ENCODE data around the gene STOML2. TPM values are rescaled to one million over a fixed set of nuclear protein-coding genes. Genes with fewer than 3 reads are reported as not detected.

STOML2 gene
- 116 and 143 TPM in 2 replicates for total RNA-seq

GRCh38 chr9:35102769-35103659 is at the start of gene STOML2:
STOML2 (minus strand) TSS chr9:35103131; CDS start chr9:35103094, 37 bp downstream.

GRCh38 chr9:35115680-35116538 is 13.0 kb upstream of the STOML2 start, which contains the start of gene ATOSB:
ATOSB (minus strand) TSS chr9:35115862; CDS start chr9:35108274, 7,588 bp downstream.

GRCh38 chr9:35096035-35096849 is 6.7 kb downstream of the STOML2 start, which contains the start of gene PIGO:
PIGO (minus strand) TSS chr9:35096591; CDS start chr9:35095565, 1,026 bp downstream.

GRCh38 chr9:35079426-35080341 is 23.2 kb downstream of the STOML2 start, which contains the start of gene FANCG:
FANCG (minus strand) TSS chr9:35079942; CDS start chr9:35079524, 418 bp downstream.

GRCh38 chr9:35072461-35073278 is 30.3 kb downstream of the STOML2 start, which contains the start of gene VCP:
VCP (minus strand) TSS chr9:35072625; CDS start chr9:35072353, 272 bp downstream.

Other genes starting within 250 kb of the STOML2 start
- not detected in 2 replicates for gene PHF24, start 144.8 kb downstream of the STOML2 start, total RNA-seq
- gene DNAJB5, start 113.4 kb downstream of the STOML2 start, total RNA-seq, result 3.1 and 4.8 TPM in 2 replicates
- gene VCP, start 30.5 kb downstream of the STOML2 start, total RNA-seq, result 445 and 593 TPM in 2 replicates
- 20.6 and 22.7 TPM in 2 replicates for gene FANCG, start 23.2 kb downstream of the STOML2 start, total RNA-seq
- 7.6 and 12.6 TPM in 2 replicates for gene PIGO, start 6.5 kb downstream of the STOML2 start, total RNA-seq
- gene ATOSB, start 12.7 kb upstream of the STOML2 start, total RNA-seq, result 13.8 and 25.2 TPM in 2 replicates
- gene UNC13B, start 58.9 kb upstream of the STOML2 start, total RNA-seq, result 33.4 and 42.9 TPM in 2 replicates